Measurements from ENCODE around the gene PARD3. TPM values are rescaled to one million over a fixed set of nuclear protein-coding genes. Genes with fewer than 3 reads are reported as not detected.

PARD3 gene
- total RNA-seq, 1 donor from 2014 or later = 97.8 TPM

- no peak for DNase-seq (ENCODE audit: low read depth)
- H3K4me3 ChIP-seq (ENCODE audit: low read depth, low read length) = no peak overlapping the region
- no peak for TF ChIP-seq CTCF (conservative IDR thresholded peaks at IDR 0.05; ENCODE audit: low read depth, low read length)
These were observed 634.3 kb downstream of the PARD3 start for GRCh38 chr10:34180749-34181148.

- no peak overlapping the region for H3K4me3 ChIP-seq (ENCODE audit: low read depth, low read length)
- no peak for DNase-seq (ENCODE audit: low read depth)
- TF ChIP-seq CTCF (conservative IDR thresholded peaks at IDR 0.05; ENCODE audit: low read depth, low read length) = no peak
These were observed 635.8 kb downstream of the PARD3 start for GRCh38 chr10:34179280-34179679.

GRCh38 chr10:34178756-34179155, 636.3 kb downstream of the PARD3 start:
- no peak for TF ChIP-seq CTCF (conservative IDR thresholded peaks at IDR 0.05; ENCODE audit: low read depth, low read length)
- DNase-seq (ENCODE audit: low read depth) = no peak
- H3K4me3 ChIP-seq (ENCODE audit: low read depth, low read length) = no peak overlapping the region

- H3K4me3 ChIP-seq (ENCODE audit: low read depth, low read length) = no peak overlapping the region
These were observed 636.9 kb downstream of the PARD3 start for GRCh38 chr10:34178196-34178595.

GRCh38 chr10:34177445-34177844, 637.7 kb downstream of the PARD3 start:
- DNase-seq (ENCODE audit: low read depth) = no peak
- TF ChIP-seq CTCF (conservative IDR thresholded peaks at IDR 0.05; ENCODE audit: low read depth, low read length) = no peak
- no peak overlapping the region for H3K4me3 ChIP-seq (ENCODE audit: low read depth, low read length)

More at GRCh38 chr10:34178196-34178595, 636.9 kb downstream of the PARD3 start:
- TF ChIP-seq CTCF (conservative IDR thresholded peaks at IDR 0.05; ENCODE audit: low read depth, low read length) = no peak
- no peak for DNase-seq (ENCODE audit: low read depth)

GRCh38 chr10:34176351-34176750, 638.7 kb downstream of the PARD3 start:
- no peak for DNase-seq (ENCODE audit: low read depth)
- no peak overlapping the region for H3K4me3 ChIP-seq (ENCODE audit: low read depth, low read length)
- no peak for TF ChIP-seq CTCF (conservative IDR thresholded peaks at IDR 0.05; ENCODE audit: low read depth, low read length)

GRCh38 chr10:34175121-34175520, 640.0 kb downstream of the PARD3 start:
- no peak overlapping the region for H3K4me3 ChIP-seq (ENCODE audit: low read depth, low read length)
- no peak for DNase-seq (ENCODE audit: low read depth)
- TF ChIP-seq CTCF (conservative IDR thresholded peaks at IDR 0.05; ENCODE audit: low read depth, low read length) = no peak
